ENCODE data around the gene KRT33B. TPM values are rescaled to one million over a fixed set of nuclear protein-coding genes. Genes with fewer than 3 reads are reported as not detected.

The KRT33B gene
- total and polyA plus RNA-seq, 8 donors, result not detected

DNA sequence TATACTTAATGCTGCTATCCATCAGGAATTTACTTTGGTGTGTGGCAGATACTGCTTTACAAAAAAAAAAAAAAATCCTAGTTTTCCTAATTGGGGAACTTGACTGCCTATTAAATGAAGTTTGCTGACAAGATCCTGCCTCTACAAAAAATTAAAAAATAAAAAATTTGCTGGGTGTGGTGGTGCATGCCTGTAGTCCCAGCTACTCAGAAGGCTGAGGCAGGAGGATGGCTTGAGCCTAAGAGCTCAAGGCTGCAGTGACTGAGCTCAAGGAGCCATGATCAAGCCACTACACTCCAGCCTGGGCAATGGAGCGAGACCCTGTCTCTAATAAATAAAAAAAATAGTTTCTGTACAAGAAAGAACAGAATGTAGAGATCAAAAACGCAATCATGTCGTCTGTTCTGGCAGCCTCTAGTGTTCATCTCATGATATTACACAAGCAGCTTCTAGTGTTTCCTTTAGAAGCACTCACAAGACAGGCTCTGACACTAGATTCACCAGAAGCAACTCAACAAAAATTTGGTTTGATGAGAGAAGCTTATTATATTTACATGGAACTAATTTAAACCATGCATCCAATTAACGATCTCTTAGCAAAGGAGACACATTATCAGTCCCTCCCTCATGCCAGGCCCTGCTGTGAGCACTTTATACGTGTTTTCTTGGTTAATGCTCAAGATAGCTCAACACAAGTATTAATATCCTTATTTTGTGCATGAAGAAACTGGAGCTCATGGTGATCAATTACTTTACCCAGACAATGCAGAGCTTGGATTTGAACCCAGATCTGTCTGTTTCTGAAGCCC, 47.3 kb downstream of the KRT33B start:
- H3K36me3 ChIP-seq, result no peaks in the 10 kb centered on the region
- no peak overlapping the region for H3K27ac ChIP-seq
- H3K4me3 ChIP-seq, result no peak overlapping the region
- ATAC-seq (peak in 3 of 4 donors; percentile 74 to 84 (median 74)), DNase-seq (no peak), FAIRE-seq (no peak)
- TF ChIP-seq CTCF (IDR thresholded peaks at IDR 0.05), result peak; percentile 14 to 70 (median 52)
- no peaks in the 10 kb centered on the region for H3K27me3 ChIP-seq
- 31% methylated on average over 5 of the region's 5 CpGs for WGBS, 2 donors
- no peaks in the 10 kb centered on the region for H3K4me1 ChIP-seq
- intact Hi-C loops (cut with DNase I), result no loop called here
- H3K9me3 ChIP-seq, result no peaks in the 10 kb centered on the region

GRCh38 chr17:41318231-41318630, 51.4 kb downstream of the KRT33B start:
- no peak for FAIRE-seq
- H3K4me3 ChIP-seq, result no peak overlapping the region
- intact Hi-C loops (cut with DNase I), result no loop called here
- no peak for DNase-seq
- no peaks in the 10 kb centered on the region for H3K9me3 ChIP-seq
- 34 to 43% methylated on average over 2 of the region's 2 CpGs for WGBS, 2 donors
- no peak overlapping the region for H3K27ac ChIP-seq
- H3K36me3 ChIP-seq, result no peaks in the 10 kb centered on the region
- ATAC-seq, result no peak
- TF ChIP-seq CTCF (IDR thresholded peaks at IDR 0.05), result no peak
- no peaks in the 10 kb centered on the region for H3K4me1 ChIP-seq
- H3K27me3 ChIP-seq, result no peaks in the 10 kb centered on the region

GRCh38 chr17:41315814-41316445, 53.7 kb downstream of the KRT33B start:
- no peaks in the 10 kb centered on the region for H3K9me3 ChIP-seq
- no peak overlapping the region for H3K4me3 ChIP-seq
- 59 to 66% methylated on average over 17 of the region's 17 CpGs for WGBS, 2 donors
- H3K36me3 ChIP-seq, result no peaks in the 10 kb centered on the region
- FAIRE-seq, result no peak
- no peak for DNase-seq
- intact Hi-C loops (cut with DNase I), result no loop called here
- no peak for TF ChIP-seq CTCF (IDR thresholded peaks at IDR 0.05)
- no peaks in the 10 kb centered on the region for H3K27me3 ChIP-seq
- no peak for ATAC-seq
- H3K4me1 ChIP-seq, result no peaks in the 10 kb centered on the region
- H3K27ac ChIP-seq, result no peak overlapping the region

- intact Hi-C loops (cut with DNase I), result no loop called here
- no peak for TF ChIP-seq CTCF (IDR thresholded peaks at IDR 0.05)
- no peak within 1 kb of the TSS for H3K4me3 ChIP-seq
- no peaks in the 10 kb centered on the region for H3K27me3 ChIP-seq
- no peaks in the 10 kb centered on the region for H3K9me3 ChIP-seq
- no peaks in the 10 kb centered on the region for H3K36me3 ChIP-seq
- 63 to 71% methylated on average over 24 of the region's 24 CpGs for whole genome bisulfite sequencing, 2 donors
- H3K4me1 ChIP-seq, result no peaks in the 10 kb centered on the region
- DNase-seq (peak in 1 of 6 donors; percentile 27), ATAC-seq (no peak), FAIRE-seq (no peak)
- no peak within 1 kb of the TSS for H3K27ac ChIP-seq
Measured at GRCh38 chr17:41315204-41315794, 54.3 kb downstream of the KRT33B start, which contains the start of gene KRTAP17-1. Gene KRTAP17-1, minus strand, starts transcription at chr17:41315710. Its CDS starts 60 bp downstream, at chr17:41315650.

Other genes starting within 250 kb of the KRT33B start
Only the 30 nearest of the 32 such genes appear.
- not detected for gene KRTAP4-6, start 229.3 kb downstream of the KRT33B start, total RNA-seq
- not detected for gene KRTAP4-6, start 229.3 kb downstream of the KRT33B start, polyA plus RNA-seq
- gene KRTAP4-5, start 220.0 kb downstream of the KRT33B start, total RNA-seq, result not detected
- not detected for gene KRTAP4-5, start 220.0 kb downstream of the KRT33B start, polyA plus RNA-seq
- gene KRTAP4-4, start 209.1 kb downstream of the KRT33B start, total RNA-seq, result not detected
- not detected for gene KRTAP4-4, start 209.1 kb downstream of the KRT33B start, polyA plus RNA-seq
- not detected for gene KRTAP4-3, start 201.6 kb downstream of the KRT33B start, total RNA-seq
- gene KRTAP4-3, start 201.6 kb downstream of the KRT33B start, polyA plus RNA-seq, result not detected
- gene KRTAP4-2, start 191.6 kb downstream of the KRT33B start, total RNA-seq, result not detected
- gene KRTAP4-2, start 191.6 kb downstream of the KRT33B start, polyA plus RNA-seq, result not detected
- gene KRTAP4-1, start 184.9 kb downstream of the KRT33B start, total RNA-seq, result not detected
- not detected for gene KRTAP4-1, start 184.9 kb downstream of the KRT33B start, polyA plus RNA-seq
- gene KRTAP9-1, start 179.9 kb downstream of the KRT33B start, total RNA-seq, result not detected
- gene KRTAP9-1, start 179.9 kb downstream of the KRT33B start, polyA plus RNA-seq, result not detected
- gene KRTAP9-2, start 143.2 kb downstream of the KRT33B start, total RNA-seq, result not detected
- gene KRTAP9-2, start 143.2 kb downstream of the KRT33B start, polyA plus RNA-seq, result not detected
- not detected for gene KRTAP9-3, start 137.4 kb downstream of the KRT33B start, total RNA-seq
- gene KRTAP9-3, start 137.4 kb downstream of the KRT33B start, polyA plus RNA-seq, result not detected
- gene KRTAP9-8, start 131.8 kb downstream of the KRT33B start, total RNA-seq, result not detected
- gene KRTAP9-8, start 131.8 kb downstream of the KRT33B start, polyA plus RNA-seq, result not detected
- gene KRTAP9-4, start 120.1 kb downstream of the KRT33B start, total RNA-seq, result not detected
- gene KRTAP9-4, start 120.1 kb downstream of the KRT33B start, polyA plus RNA-seq, result not detected
- gene KRTAP9-9, start 114.4 kb downstream of the KRT33B start, total RNA-seq, result not detected
- gene KRTAP9-9, start 114.4 kb downstream of the KRT33B start, polyA plus RNA-seq, result not detected
- not detected for gene KRTAP9-6, start 104.4 kb downstream of the KRT33B start, total RNA-seq
- gene KRTAP9-6, start 104.4 kb downstream of the KRT33B start, polyA plus RNA-seq, result not detected
- not detected for gene KRTAP9-7, start 94.1 kb downstream of the KRT33B start, total RNA-seq
- not detected for gene KRTAP9-7, start 94.1 kb downstream of the KRT33B start, polyA plus RNA-seq
- gene KRTAP29-1, start 67.0 kb downstream of the KRT33B start, total RNA-seq, result not detected
- gene KRTAP29-1, start 67.0 kb downstream of the KRT33B start, polyA plus RNA-seq, result not detected
- gene KRTAP16-1, start 60.5 kb downstream of the KRT33B start, total RNA-seq, result not detected
- not detected for gene KRTAP16-1, start 60.5 kb downstream of the KRT33B start, polyA plus RNA-seq
- gene KRTAP17-1, start 54.1 kb downstream of the KRT33B start, total RNA-seq, result not detected
- gene KRTAP17-1, start 54.1 kb downstream of the KRT33B start, polyA plus RNA-seq, result not detected
- not detected for gene KRT33A, start 19.0 kb downstream of the KRT33B start, total RNA-seq
- not detected for gene KRT33A, start 19.0 kb downstream of the KRT33B start, polyA plus RNA-seq
- gene KRT34, start 12.5 kb upstream of the KRT33B start, total RNA-seq, result not detected
- not detected for gene KRT34, start 12.5 kb upstream of the KRT33B start, polyA plus RNA-seq
- gene KRT31, start 27.8 kb upstream of the KRT33B start, total RNA-seq, result not detected
- not detected for gene KRT31, start 27.8 kb upstream of the KRT33B start, polyA plus RNA-seq
- not detected for gene KRT37, start 54.8 kb upstream of the KRT33B start, total RNA-seq
- gene KRT37, start 54.8 kb upstream of the KRT33B start, polyA plus RNA-seq, result not detected
- gene KRT38, start 71.2 kb upstream of the KRT33B start, total RNA-seq, result not detected
- not detected for gene KRT38, start 71.2 kb upstream of the KRT33B start, polyA plus RNA-seq
- not detected for gene KRT32, start 97.6 kb upstream of the KRT33B start, total RNA-seq
- under 1 TPM in 1 of 2 donors, not detected in 1; 0.05 TPM for gene KRT32, start 97.6 kb upstream of the KRT33B start, polyA plus RNA-seq
- not detected for gene KRT35, start 111.3 kb upstream of the KRT33B start, total RNA-seq
- not detected for gene KRT35, start 111.3 kb upstream of the KRT33B start, polyA plus RNA-seq
- gene KRT36, start 120.1 kb upstream of the KRT33B start, total RNA-seq, result not detected
- gene KRT36, start 120.1 kb upstream of the KRT33B start, polyA plus RNA-seq, result not detected
- gene KRT13, start 135.8 kb upstream of the KRT33B start, total RNA-seq, result under 1 TPM in 1 of 6 donors, not detected in 5; 0.39 TPM
- gene KRT13, start 135.8 kb upstream of the KRT33B start, polyA plus RNA-seq, result 10 to 100 TPM in 1 of 2 donors, 1 to 10 TPM in 1; 5.3 to 11.9 TPM
- 1 to 10 TPM in 2 of 6 donors, under 1 TPM in 4; 0.20 to 1.4 (median 0.43) TPM for gene KRT15, start 149.1 kb upstream of the KRT33B start, total RNA-seq
- 1 to 10 TPM; 1.1 TPM for gene KRT15, start 149.1 kb upstream of the KRT33B start, polyA plus RNA-seq
- gene KRT19, start 158.5 kb upstream of the KRT33B start, total RNA-seq, result 100 to 1,000 TPM in 2 of 6 donors, 10 to 100 TPM in 4; 14.2 to 147 (median 47.9) TPM
- gene KRT19, start 158.5 kb upstream of the KRT33B start, polyA plus RNA-seq, result 10 to 100 TPM; 81.5 to 81.9 TPM
- gene KRT9, start 202.2 kb upstream of the KRT33B start, total RNA-seq, result not detected
- not detected for gene KRT9, start 202.2 kb upstream of the KRT33B start, polyA plus RNA-seq
- gene KRT14, start 217.1 kb upstream of the KRT33B start, total RNA-seq, result under 1 TPM in 2 of 6 donors, not detected in 4; 0.26 to 0.28 TPM
- under 1 TPM; 0.30 to 0.38 TPM for gene KRT14, start 217.1 kb upstream of the KRT33B start, polyA plus RNA-seq